GM18858 (cell line): ENCODE data around the gene REEP1.

Experiments
- ATAC-seq: cut with Tn5 transposase; IDR thresholded peaks from one replicate; pipeline ENCODE4 v1.9.1; 2021; ENCODE audit not compliant: unreplicated experiment

Gene REEP1

DNA sequence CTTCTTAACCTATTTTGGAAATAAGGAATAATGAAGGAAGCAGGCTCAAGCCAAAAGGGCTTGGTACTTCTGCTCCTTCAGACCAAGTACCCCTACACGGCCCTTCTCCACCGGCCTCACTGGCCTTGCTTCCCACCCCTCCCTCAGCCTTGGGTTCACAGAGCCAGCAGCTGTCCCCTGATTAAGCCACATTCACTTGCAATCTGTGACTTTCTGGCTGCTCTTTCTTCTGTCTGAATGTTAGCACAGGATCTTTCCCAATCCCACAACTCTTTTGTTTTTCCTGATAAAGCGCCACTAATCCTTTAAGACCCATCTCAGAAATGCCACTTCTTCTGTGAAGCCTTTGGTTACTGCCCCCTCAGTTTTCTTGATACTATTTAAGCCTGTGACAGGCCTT lies 52.4 kb downstream of the REEP1 start:
- no peak for ATAC-seq

DNA sequence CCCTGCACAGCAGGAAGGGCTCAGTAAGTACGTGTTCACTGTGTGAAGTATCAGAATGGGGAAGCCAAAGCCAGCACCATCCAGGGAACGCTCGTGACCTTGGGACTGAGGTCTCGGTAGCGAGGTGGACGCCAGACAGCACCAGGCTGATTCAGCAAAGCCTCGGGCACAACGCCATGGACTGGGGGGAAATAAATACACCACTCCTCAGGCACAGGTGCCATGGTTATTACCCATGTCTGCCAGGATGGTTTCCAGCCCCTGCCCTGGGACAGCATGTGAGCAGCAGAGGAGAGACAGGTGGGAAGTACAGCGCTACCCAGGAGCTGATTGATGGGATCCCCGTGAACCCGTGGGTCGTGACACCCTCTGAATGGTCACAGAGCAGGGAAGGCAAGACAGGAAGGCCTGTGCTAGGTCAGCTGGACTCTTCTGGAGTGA lies 53.0 kb downstream of the REEP1 start:
- no peak for ATAC-seq

DNA sequence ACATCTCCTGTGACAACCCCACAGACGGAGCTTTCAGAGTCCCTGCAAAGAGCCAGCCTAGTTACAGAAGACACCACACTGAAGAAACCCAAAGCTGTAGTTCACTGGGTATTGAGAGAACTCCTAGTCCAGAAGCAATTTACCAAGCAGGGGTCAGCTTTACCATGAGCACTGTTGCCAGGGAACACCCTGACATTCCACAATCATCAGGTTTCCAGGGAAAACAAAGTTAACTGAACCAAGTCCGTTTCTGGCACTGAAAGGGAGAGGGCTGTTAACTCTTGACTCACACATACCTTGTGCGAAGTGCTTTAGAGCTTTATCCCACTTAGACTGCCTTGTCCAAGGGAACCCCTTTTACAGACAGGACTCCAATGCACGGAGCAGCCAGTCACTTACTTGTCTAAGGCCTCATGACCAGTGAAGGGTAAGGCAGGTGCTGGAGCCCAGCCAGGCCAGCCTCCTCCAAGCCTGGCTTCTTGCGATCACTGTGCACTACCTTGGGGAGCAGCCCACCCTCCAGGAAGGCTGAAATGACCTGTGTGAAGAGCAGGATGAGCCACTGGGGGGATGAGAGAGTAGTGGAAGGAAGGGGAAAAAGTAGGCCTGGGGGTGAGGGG lies 53.9 kb downstream of the REEP1 start:
- no peak for ATAC-seq

DNA sequence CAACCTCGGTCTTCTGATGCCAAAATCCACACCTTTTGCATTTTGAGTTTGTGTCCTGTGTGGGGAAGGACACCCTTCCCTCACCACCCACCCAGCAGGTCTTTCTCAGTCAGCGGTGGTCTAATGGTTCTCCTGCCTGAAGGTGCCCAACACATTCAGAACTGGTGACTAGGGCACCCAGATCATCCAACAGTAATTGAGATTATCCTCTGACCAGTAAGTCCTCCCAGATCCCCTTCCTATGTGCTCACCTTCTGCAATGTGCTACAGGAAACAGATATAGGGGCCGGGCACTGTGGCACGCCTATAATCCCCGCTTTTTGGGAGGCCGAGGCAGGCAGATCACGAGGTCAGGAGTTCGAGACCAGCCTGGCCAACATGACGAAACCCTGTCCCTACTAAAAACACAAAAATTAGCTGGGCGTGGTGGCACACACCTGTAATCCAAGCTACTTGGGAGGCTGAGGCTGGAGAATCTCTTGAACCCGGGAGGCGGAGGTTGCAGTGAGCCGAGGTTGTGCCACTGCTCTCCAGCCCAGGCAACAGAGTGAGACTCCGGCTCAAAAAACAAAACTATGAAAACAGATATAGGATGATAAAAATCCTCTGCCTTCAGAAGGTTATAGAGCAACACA lies 56.2 kb downstream of the REEP1 start:
- ATAC-seq: no peak

DNA sequence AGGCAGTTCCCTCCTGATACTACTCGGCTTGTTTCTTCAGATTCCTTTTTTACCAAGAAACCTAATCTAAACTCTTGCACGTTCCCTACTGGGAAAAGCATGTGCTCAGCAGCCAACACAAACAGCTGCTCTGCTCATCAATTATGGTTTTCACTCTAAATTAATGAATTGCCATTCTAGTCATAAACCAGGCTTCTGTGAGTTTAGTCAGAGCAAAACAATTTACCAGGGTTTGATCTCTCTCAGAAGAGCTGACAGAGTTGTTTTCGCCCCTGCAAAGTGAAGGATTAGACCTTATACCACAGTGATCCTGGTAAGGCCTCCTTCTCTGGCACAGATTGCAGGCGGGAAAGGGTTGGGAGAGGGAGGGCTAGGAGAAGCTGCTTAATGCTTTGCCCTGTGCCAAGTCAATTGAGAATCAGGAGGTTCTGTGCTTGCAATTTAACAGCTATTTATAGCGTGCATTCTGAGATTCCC lies 57.2 kb downstream of the REEP1 start:
- ATAC-seq: no peak

DNA sequence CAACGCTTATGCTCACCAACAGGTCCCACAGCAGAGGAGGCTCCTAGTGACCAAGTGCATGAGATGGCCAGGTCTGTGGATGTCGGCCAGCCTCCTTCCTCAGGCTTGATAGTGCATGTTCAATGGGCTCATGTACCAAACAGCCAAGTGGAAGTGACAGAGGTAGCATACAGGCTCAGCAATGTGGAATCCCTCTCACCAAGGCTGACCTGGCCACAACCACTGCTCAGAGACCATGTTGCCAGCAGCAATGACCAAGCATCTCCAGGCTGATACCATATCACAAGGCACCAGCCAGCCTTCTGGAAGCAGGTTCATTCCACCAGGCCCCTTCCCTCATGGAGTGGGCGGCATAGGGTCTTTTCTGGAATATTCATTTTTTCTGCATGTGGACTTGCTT lies 61.5 kb downstream of the REEP1 start:
- ATAC-seq: no peak

DNA sequence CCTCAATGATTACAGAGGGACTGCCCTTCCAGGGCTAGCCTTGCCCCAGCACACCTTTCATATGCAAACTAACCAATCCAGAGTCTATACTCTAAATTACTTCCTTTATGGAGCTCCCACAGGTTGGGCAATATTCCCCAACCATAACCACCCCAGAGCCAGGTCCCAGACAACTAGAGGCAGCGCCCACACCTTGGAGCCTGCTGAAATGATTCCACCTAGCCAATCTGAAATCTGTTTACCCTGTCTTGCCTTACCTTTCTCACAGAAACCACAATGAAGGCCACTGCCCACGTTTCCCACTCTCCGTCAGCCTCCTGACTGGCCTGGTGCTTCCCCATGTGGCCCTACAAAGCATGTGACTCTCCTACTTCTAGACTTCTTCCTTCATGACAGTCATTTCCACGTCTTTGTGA lies 62.0 kb downstream of the REEP1 start:
- no peak for ATAC-seq

DNA sequence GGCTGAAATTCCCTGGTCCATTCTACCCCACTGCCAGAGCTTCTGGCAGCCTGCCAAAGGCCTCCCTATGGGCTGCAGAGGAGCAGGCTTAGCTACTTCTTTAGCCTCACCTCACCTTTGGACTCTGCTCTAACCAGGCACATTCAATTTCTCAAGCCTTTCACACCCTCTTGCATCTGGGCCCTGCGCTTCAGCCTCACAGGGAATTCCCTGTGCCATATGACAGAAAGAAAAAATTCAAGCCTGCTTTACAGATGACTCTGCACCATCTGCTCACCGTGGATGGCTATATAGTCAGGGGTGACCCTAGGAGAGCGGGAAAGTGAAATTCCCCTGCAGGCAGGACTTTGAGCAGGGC lies 62.5 kb downstream of the REEP1 start:
- peak; percentile 66 for ATAC-seq

DNA sequence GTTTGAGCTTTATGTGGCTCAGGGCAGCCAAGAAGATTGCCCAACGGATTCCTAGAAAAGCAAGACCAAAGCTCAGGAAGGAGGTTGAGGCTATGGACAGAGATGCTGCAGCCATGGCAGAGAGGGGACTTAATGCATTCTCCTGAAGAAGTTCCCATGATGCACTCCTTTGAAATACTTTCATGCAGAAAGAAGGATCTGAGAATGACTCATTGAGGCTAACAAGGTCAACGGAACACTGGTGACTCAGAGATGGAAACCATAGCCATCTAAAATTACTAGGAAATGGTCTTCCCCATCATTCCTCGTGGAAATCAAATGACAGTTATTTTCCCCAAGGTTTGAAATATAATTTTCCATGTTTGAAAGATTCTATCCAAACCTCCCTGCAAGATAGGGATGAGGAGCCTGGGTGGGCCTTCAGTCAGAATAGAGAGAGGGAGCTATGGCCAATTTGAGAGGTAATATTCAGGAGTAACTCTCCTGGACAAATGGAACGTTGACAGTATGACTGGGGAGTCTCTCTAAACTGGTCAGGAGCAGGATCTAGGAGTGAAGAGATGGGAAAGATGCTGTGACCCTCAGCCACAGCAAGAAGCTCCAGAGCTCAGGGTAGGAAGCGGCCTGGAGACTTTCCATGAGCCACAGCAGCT lies 63.0 kb downstream of the REEP1 start:
- ATAC-seq: peak; percentile 60

DNA sequence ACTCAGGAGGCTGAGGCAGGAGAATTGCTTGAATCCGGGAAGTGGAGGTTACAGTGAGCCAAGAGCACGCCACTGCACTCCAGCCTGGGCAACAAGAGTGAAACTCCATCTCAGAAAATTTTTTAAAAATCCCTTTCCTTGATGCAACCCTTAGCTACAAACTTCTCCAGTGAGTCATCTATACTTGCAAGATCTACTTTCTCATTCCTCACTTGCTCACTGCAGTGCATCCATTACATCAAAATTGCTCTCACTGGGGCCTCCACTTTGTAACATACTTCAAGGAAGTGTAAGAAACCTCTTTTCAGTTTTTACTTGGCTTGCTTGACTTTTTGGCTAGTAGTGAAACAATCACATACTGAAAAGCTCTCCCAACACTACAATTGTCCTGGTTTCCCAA lies 65.3 kb downstream of the REEP1 start:
- no peak for ATAC-seq

DNA sequence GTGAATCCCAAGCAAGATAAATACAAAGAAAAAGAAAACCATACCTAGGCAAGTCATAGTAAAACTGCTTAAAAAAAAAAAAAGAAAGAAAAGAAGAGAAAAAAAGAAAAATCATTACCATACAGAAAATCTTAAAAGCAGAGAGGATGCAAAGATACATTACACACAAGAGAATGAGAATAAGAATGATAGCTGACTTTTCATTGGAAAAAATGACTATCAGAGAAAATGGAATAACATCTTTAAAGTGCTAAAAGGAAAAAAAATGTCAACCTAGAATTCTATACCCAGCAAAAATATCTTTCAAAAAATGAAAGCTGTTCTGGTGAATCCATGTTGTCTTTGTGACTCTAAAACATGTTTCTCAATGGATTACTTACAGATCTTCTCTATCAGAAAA lies 66.2 kb downstream of the REEP1 start:
- ATAC-seq: no peak

DNA sequence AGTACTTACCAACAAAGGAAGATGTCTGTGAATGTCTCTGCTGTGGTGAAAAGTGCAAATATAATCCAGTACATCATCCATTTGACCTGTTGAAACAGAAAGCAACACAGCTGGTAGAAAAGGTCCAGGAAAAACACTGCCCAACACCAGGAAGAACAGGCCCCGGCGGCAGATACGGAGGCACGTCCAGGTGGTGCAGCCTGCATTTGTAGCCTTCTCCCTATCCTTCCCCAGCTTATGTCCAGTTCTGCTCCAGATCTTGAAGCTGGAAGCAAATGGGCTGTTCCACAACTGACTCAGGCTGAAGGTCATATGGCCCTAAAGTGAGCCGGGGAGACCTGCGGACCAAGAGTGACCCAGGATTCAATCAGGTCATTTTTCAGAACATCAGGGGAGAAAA lies 73.5 kb downstream of the REEP1 start:
- ATAC-seq: no peak

DNA sequence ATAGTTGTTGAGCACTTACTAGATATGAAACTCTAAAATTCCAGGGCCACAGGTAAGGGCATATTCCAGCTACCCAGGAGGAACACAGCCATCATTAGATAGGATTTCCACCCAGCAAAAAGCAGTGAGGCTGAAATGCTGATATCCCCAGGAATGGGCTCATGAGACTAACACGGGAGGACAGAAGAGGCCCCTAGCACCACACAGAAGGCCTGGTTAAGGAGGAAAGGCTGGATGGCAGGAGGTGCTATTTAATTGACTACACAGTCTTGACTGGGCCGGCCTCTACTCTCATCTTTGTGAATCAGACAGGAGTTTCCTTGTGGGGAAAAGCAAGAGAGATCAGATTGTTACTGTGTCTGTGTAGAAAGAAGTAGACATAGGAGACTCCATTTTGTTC lies 76.4 kb downstream of the REEP1 start:
- ATAC-seq: no peak

DNA sequence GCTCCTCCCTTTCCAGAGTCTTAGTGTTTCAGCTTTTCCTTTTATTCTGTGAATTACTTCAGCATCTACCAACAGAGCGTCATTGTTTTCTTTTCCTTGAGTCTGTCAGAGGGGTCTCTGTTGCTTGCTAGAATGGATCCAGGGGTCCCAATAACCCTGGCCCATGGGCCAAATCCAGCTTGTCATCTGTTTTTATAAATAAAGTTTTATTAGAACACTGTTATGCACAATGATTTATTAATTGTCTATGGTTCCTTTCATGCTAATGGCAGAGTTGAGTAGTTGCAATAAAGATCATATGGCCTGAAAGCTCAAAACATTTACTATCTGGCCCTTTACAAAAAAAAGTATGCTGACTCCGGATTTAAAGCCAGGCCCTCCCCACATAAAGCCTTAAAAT lies 79.3 kb downstream of the REEP1 start:
- ATAC-seq: no peak

DNA sequence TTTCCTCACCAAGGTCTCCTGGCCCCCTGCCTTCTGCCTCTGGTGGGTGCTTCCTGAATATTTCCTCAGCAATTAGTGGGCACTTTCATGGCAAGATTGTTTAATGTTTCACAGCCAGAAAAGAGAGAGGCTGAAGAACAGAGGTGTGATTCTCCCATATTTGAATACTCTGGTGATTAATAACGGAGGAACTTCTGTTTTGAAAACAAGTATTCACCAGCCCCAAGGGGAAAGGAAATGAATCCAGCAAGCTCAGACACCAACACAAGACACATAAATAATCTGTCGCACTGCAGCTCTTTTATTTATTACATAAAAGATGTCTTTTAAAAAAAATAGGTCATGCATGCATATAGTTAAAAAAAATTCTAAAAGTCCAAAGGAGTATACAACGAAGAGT lies 80.4 kb downstream of the REEP1 start:
- no peak for ATAC-seq

DNA sequence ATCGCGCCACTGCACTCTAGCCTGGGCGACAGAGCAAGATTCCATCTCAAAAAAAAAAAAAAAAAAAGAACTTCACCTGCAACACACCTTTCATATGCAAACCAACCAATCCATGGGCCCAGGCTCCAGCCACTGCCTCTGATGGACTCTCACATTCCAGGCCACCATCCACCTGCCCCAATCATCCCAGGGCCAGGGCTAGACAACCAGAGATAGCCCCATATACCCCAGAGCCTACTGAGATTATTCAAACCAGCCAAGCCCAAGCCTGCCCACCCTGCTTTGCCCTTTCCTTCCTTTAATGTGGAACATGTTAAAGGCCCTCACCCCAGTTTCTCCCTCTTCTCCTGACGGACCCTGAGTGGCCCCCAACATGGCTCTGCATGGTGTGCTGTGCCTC lies 81.1 kb downstream of the REEP1 start:
- ATAC-seq: no peak

DNA sequence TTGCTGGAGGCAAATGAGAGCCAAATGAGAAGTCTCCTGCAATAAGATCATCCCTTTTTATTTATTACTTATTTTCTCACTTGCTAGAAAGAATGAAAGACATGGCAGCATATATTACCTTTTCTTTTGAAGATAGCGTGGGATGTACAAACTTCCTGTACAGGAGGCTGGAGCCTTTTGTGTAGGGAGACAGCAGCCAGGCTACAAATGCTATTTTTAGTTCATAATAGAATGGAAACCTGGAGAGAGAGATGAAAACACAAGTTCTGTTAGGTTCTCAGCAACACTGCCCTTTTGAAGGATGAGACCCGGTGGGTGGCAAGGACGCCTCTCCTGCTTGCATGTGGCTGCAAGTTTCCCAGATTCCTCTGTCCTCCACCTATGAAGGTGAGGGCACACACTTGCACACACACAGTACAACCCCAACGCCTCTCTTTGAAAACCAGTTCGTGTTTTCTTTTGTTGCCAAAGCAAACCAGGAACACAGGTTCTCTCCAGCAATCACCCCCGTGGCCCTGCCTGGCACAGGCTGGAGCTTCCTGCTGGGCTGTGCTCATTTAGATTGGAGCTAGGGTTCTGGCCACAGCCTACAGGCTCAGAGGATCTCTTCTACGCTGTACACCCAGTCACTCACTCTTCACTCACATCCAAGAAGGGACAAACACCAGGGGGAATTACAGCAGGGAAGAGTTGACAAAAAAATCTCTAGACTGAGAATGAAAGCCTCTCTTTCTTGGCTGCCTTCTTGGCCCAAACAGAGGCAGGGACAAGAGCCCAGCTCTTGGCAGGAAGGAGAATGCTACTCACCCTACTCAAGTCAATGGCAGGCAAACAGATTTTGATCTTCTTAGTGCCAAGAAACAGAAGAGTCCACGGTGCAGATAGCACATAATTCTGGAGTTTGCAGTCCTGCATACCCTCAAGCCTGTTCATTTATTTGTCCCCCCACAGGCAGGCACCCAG lies 82.6 kb downstream of the REEP1 start:
- ATAC-seq: no peak

DNA sequence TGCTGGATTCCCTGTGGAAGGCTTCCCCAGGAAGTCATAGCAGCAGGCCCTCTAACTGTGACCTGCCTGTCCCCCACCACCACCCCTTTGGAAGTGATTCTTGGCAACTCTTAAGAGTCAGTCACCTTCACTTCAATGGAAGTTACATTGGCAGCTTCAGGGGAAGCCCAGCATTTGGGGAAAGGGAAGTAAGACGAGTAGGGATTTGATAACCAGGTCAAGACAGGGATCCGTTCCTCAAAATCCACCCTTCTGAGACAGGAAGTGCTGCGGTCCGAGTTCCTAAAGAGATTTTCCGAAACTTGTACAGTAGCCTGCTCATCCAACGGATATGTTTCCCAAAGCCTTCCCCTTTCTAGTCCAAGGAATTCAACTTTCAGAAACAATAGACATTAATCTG lies 84.0 kb downstream of the REEP1 start:
- no peak for ATAC-seq

DNA sequence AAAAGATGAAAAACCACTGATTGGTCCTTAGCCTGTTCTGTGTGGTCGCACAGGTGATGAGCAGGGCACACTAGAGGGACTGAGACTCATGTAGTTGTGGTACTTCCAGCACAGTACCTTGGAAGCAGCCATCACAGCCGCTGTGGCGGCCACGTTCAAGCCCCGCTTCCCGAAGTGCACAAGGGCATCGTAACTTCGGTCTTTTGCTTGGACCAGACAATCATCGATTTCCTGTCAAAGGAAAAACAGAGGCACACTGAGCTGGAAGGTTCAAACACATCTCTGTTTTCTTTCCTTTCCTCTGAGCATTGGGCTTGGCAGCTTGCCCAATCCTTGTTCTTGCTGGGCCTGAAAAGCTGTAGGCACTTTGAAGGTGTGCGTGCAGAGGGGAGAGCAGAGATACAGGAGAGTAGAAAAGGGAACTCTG lies 85.6 kb downstream of the REEP1 start:
- no peak for ATAC-seq

DNA sequence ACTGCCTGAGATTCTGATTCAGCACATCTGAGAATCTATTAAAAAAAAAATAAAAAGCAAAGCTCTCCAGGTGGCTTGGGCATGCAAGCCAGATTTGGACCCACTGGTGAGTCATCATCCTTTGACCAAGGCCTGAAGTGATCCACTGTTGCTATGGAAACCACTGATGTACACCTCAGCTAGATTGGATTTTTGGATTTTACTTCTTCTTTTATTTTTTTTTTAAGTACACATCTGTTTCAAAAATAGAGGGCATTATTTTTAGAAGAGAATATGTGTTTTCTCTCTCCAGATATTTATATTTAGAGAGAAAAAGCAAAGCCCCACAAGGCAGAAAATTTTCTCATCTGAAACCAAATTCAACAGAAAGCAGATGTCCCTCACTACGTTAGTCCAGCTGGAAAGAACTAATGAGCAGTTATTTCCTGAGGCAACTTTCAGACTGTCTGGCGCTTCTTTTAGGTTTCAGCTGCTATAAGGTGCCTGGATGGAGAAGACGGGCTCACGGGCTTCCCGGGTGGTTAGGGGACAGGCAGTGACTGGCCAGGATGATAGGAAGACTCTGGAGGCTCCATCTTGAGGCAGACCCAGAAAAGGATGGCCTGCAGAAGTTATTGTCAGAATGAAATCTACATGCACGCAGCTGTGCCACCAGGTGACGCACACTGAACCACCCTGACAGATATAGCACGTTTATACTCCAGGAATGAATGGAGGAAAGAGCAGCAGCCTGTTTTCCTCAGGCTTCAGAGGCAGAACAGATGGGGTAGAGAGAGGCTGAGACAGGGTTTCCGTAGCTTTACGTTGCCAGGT lies 87.6 kb downstream of the REEP1 start:
- ATAC-seq: peak; percentile 70

DNA sequence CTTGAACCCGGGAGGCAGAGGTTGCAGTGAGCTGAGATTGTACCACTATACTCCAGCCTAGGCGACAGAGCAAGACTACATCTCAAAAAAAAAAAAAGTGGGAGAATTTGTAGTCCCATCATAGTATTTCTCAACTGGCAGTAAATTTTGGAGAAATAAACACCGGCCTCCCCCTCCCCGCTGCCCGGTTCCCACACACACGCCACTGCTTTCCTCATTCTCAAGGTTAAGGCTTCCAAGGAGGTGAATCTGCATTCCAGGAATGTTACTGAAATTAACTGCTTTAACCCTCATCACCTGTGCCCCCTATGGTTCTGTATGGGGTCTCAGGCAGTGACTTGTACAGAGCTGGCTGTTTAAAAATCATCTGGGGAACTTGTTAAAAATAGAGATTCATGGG lies 88.2 kb downstream of the REEP1 start:
- no peak for ATAC-seq
